Peyer's patch (tissue), 4 donors: ENCODE data around the gene RAD54L. TPM values are rescaled to one million over a fixed set of nuclear protein-coding genes. Genes with fewer than 3 reads are reported as not detected.
A peak's percentile ranks its signal among the peaks of the same experiment; 100 is the strongest.
"Not testable (repeated sequence)": the region's sequence is repeated elsewhere in the genome, so short reads cannot be mapped to it uniquely, and the experiment has no call there.

ENCODE experiments used
- DNase-seq, 3 donors: peaks; one replicate each; pipeline ENCODE4 v3.0.0-alpha.2; 2017 to 2019
- H3K27ac ChIP-seq, 4 donors: fragments of 200-600 bp; sonication (generic); one replicate each; pipeline ENCODE4 v1.5.1; 2016 to 2019
- H3K27me3 ChIP-seq, 2 donors: fragments of 200-600 bp; sonication (generic); one replicate each; pipeline ENCODE4 v1.5.1; 2019
- H3K36me3 ChIP-seq, 3 donors: fragments of 200-600 bp; sonication (generic); one replicate each; pipeline ENCODE4 v1.5.1; 2016 to 2019
- H3K4me1 ChIP-seq, 4 donors: fragments of 200-600 bp; sonication (generic); one replicate each; pipeline ENCODE4 v1.5.1; 2016 to 2019
- H3K4me3 ChIP-seq, 4 donors: fragments of 200-600 bp; sonication (generic); 1 replicate in 3 of 4; 2 replicates in 1 of 4; pipeline ENCODE4 v1.5.1; 2016 to 2019; ENCODE audit warnings: mild to moderate bottlenecking in 1 of 4
- H3K9me3 ChIP-seq, 4 donors: fragments of 200-600 bp; sonication (generic); one replicate each; pipeline ENCODE4 v1.5.1; 2016 to 2019; ENCODE audit warnings: mild to moderate bottlenecking in 1 of 4
- POLR2A ChIP-seq, 2 donors: fragments of 450-650 bp; IDR thresholded peaks; one replicate each; pipeline ENCODE4 v1.5.1; 2017; ENCODE audit warnings: antibody characterized with exemption in 2 of 2, mild to moderate bottlenecking in 2 of 2, moderate library complexity in 2 of 2
- total RNA-seq, 4 donors: library from RNA; depleted of rRNA; stranded (reverse); fragments of >200 nt; gene quantifications; one replicate each; pipeline ENCODE4 v1.1.0, GENCODE V29; 2016
- TF ChIP-seq, protein P1 (sequence below), 6 experiments: fragments of 450-650 bp in 4 of 6; fragments of 200-600 bp in 2 of 6; sonication (generic) in 1 of 6; IDR thresholded peaks; one replicate each; pipeline ENCODE4 v1.5.1; 2017 to 2019; ENCODE audit warnings: antibody characterized with exemption in 6 of 6, mild to moderate bottlenecking in 3 of 6, moderate library complexity in 1 of 6

Gene RAD54L
- total RNA-seq, 4 donors from 2014 or later: 3.9 to 71.8 (median 10.3) TPM

DNA sequence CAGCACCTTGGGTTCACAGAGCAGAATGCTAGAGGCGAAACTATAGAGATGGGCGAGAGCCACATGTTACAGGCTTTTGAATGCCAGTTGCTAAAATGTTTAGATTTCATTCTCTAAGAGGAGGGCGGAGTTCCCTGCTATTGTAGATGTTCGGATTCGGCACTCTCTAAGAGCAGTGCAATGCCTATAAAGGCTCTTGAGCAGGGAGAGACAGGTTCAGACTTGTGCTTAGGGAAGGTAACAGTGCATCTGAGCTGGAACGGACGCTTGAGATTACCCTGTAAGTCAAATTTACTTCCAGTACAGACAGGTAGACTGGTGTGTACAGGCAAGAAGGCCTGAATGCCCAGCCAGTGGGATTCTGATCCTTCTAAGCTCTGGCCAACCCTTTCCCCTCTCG, 29.1 kb upstream of the RAD54L start:
- Histone ChIP-seq H3K27ac (no peak overlapping the region), H3K27me3 (no peaks in the 10 kb centered on the region), H3K4me3 (no peak overlapping the region), H3K36me3 (no peaks in the 10 kb centered on the region), H3K4me1 (no peaks in the 10 kb centered on the region), H3K9me3 (no peaks in the 10 kb centered on the region)
- DNase-seq: no peak
- TF ChIP-seq POLR2A (IDR thresholded peaks at IDR 0.05): no peak
- TF ChIP-seq, protein P1, sequence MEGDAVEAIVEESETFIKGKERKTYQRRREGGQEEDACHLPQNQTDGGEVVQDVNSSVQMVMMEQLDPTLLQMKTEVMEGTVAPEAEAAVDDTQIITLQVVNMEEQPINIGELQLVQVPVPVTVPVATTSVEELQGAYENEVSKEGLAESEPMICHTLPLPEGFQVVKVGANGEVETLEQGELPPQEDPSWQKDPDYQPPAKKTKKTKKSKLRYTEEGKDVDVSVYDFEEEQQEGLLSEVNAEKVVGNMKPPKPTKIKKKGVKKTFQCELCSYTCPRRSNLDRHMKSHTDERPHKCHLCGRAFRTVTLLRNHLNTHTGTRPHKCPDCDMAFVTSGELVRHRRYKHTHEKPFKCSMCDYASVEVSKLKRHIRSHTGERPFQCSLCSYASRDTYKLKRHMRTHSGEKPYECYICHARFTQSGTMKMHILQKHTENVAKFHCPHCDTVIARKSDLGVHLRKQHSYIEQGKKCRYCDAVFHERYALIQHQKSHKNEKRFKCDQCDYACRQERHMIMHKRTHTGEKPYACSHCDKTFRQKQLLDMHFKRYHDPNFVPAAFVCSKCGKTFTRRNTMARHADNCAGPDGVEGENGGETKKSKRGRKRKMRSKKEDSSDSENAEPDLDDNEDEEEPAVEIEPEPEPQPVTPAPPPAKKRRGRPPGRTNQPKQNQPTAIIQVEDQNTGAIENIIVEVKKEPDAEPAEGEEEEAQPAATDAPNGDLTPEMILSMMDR (IDR thresholded peaks at IDR 0.05): no peak

DNA sequence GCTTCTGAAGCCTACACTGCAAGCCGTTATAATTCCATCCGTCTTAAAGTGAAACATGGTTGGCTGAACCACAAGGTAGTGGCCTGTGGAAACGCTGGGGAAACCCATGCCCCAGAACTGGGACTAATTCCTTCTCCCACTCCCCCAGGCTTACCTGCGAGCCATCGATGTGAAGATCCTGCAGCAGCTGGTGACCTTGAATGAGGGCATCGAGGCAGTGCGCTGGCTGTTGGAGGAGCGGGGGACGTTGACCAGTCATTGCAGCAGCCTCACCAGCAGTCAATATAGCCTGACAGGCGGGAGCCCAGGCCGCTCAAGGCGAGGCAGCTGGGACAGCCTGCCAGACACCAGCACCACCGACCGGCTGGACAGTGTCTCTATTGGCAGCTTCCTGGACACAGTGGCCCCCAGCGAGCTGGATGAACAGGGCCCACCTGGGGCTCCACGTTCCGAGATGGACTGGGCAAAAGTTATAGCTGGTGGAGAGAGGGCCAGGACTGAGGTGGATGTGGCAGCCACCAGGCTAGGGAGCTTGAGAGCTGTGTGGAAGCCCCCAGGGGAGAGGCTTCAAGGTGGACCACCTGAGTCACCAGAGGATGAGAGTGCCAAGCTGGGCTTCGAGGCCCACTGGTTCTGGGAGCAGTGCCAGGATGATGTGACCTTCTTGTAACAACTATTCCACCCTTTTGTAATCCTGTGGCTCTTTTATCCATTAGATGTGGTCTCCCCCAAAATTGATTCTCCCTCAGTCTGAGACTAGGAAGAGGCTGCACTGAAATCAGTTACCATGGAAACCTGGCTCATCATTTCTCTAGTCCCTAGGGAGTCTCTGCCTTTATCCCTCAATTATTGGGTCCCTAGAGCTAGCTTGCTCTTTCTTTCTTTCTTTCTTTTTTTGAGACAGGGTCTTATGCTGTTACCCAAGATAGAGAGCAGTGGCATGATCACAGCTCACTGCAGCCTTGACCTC, 27.7 kb upstream of the RAD54L start:
- Histone ChIP-seq H3K4me3 (no peak overlapping the region), H3K4me1 (no peaks in the 10 kb centered on the region), H3K9me3 (no peaks in the 10 kb centered on the region), H3K27me3 (no peaks in the 10 kb centered on the region), H3K27ac (no peak overlapping the region), H3K36me3 (no peaks in the 10 kb centered on the region)
- no peak for DNase-seq
- no peak for TF ChIP-seq POLR2A (IDR thresholded peaks at IDR 0.05)
- TF ChIP-seq, protein P1 (IDR thresholded peaks at IDR 0.05): no peak

DNA sequence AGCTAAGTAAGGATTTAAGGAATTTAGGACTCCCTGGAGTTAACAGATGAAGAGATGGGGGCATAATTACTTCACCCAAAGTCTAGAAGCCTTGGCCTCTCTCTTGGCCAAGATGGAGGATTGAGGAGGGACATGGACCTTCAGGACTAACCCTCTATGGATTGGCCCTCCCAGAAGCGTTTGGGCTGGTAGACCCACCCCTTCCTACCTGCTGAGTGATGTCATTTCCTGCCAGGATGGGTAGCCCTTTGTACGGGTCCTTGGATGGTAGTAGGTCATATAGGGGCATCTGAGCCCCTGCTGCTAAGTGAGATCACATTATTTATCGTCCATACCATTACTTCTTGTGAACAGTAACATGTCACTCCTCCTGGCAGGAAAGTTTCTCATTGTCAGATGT, 26.8 kb upstream of the RAD54L start:
- no peaks in the 10 kb centered on the region for H3K9me3 ChIP-seq

DNA sequence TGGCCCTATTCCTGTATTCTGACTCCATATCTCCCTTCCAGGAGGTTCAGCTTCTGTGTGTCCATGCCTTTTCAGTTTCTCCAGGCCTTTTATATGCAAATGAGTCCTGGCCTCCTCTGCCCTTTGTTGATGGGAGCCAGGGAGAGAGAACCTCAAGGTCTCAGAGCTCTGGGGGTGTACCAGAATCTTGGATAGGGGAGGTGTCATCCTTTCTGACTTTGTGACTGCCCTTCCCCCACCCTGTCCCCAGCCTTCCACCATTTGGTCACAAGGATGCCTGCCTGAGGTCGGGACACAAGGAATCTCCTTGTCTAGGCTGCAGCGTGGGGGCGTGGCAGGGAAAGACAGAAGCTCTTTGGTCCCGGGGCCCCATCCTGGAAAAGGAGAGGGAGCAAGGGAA, 25.8 kb upstream of the RAD54L start:
- Histone ChIP-seq H3K4me3 (no peak overlapping the region), H3K4me1 (no peaks in the 10 kb centered on the region), H3K27ac (no peak overlapping the region), H3K36me3 (no peaks in the 10 kb centered on the region), H3K9me3 (no peaks in the 10 kb centered on the region), H3K27me3 (no peaks in the 10 kb centered on the region)
- TF ChIP-seq, protein P1 (IDR thresholded peaks at IDR 0.05): no peak
- no peak for TF ChIP-seq POLR2A (IDR thresholded peaks at IDR 0.05)
- no peak for DNase-seq

More for the DNA sequence above, 26.8 kb upstream of the RAD54L start:
- Histone ChIP-seq H3K4me3 (no peak overlapping the region), H3K27me3 (no peaks in the 10 kb centered on the region), H3K4me1 (no peaks in the 10 kb centered on the region), H3K27ac (no peak overlapping the region), H3K36me3 (no peaks in the 10 kb centered on the region)
- no peak for DNase-seq
- no peak for TF ChIP-seq POLR2A (IDR thresholded peaks at IDR 0.05)

DNA sequence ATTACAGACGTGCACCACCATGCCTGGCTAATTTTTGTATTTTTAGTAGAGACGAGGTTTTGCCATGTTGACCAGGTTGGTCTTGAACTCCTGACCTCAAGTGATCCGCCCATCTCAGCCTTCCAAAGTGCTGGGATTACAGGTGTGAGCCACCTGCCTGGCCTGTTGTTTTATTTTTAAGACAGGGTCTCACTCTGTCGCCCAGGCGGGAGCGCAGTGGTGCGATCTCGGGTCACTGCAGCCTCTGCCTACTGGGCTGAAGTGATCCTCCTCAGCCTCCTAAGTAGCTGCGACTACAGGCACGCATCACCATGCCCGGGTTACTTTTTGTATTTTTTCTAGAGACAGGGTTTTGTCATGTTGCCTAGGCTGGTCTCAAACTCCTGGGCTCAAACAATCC, 24.5 kb upstream of the RAD54L start:
- not testable (repeated sequence) for H3K4me1 ChIP-seq, H3K4me3 ChIP-seq, H3K9me3 ChIP-seq, H3K27me3 ChIP-seq, H3K27ac ChIP-seq, DNase-seq, H3K36me3 ChIP-seq

DNA sequence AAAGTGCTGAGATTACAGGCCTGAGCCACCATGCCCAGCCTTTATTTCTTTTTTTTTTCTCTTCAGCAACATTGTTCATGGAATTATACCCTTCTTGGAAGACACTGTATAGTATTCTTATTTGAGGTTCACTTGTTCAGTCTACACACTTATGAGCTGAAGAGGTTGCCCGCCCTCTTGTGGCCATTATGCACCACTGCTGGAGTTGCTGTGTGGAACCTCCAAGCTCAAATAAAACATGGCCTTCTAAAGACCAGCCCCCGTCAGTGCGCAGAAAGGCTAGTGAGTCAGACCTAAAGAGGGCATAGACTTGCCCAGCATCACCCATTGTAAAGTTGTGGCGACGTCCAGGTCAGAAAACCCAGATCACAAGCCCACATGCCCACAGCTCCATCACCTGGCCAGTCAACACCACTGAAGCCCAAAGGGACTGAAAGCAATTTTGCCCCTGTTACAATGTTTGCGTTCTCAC, 24.1 kb upstream of the RAD54L start:
- no peak overlapping the region for H3K4me3 ChIP-seq
- no peak overlapping the region for H3K27ac ChIP-seq
- no peaks in the 10 kb centered on the region for H3K27me3 ChIP-seq
- no peaks in the 10 kb centered on the region for H3K9me3 ChIP-seq
- peak; percentile 56 to 86 (median 60) for DNase-seq
- no peaks in the 10 kb centered on the region for H3K36me3 ChIP-seq
- no peaks in the 10 kb centered on the region for H3K4me1 ChIP-seq
- TF ChIP-seq, protein P1 (IDR thresholded peaks at IDR 0.05): peak; percentile 77 to 93 (median 90)
- no peak for TF ChIP-seq POLR2A (IDR thresholded peaks at IDR 0.05)
